GM10266 (cell line): ENCODE results near the gene FBLN2.

ENCODE experiments used
- DNase-seq: peaks from one replicate; pipeline ENCODE4 v3.0.0; 2012; ENCODE audit errors: extremely low spot score
- CTCF ChIP-seq: IDR thresholded peaks from 2 replicates; pipeline ENCODE4 v1.5.1; 2012; ENCODE audit warnings: mild to moderate bottlenecking, low read depth; ENCODE audit not compliant: control insufficient read depth, insufficient read depth; ENCODE audit errors: missing control alignments

FBLN2 gene

GRCh38 chr3:13658681-13659080 lies 109.8 kb downstream of the FBLN2 start:
- TF ChIP-seq CTCF, result no peak
- no peak for DNase-seq

GRCh38 chr3:13659221-13659969 lies 110.5 kb downstream of the FBLN2 start:
- no peak for DNase-seq
- TF ChIP-seq CTCF, result no peak

GRCh38 chr3:13660042-13660874 lies 111.3 kb downstream of the FBLN2 start:
- DNase-seq, result no peak
- TF ChIP-seq CTCF, result no peak

GRCh38 chr3:13661121-13661520 lies 112.2 kb downstream of the FBLN2 start:
- DNase-seq, result no peak
- no peak for TF ChIP-seq CTCF

- no peak for TF ChIP-seq CTCF
- no peak for DNase-seq
Observed at GRCh38 chr3:13662238-13662847, 113.4 kb downstream of the FBLN2 start.

GRCh38 chr3:13663781-13664535 lies 115.0 kb downstream of the FBLN2 start:
- no peak for TF ChIP-seq CTCF

More at GRCh38 chr3:13663781-13664535, 115.0 kb downstream of the FBLN2 start:
- DNase-seq, result no peak
